H9 (cell line): ENCODE results near the gene SLX4IP. TPM values are rescaled to one million over a fixed set of nuclear protein-coding genes. Genes with fewer than 3 reads are reported as not detected.

ENCODE experiments used
- DNase-seq: peaks from one replicate; pipeline ENCODE4 v3.0.0-alpha.2; 2017
- H2AFZ ChIP-seq: one replicate; pipeline ENCODE4 v1.6.1; 2013; ENCODE audit warnings: mild to moderate bottlenecking, low read length, control low read depth, moderate library complexity
- H2AK5ac ChIP-seq: 2 replicates; pipeline ENCODE4 v1.6.1; 2013; ENCODE audit warnings: low read length, control low read depth, mixed read lengths; ENCODE audit not compliant: insufficient read length
- H2BK120ac ChIP-seq: one replicate; pipeline ENCODE4 v1.6.1; 2013; ENCODE audit warnings: low read depth, mild to moderate bottlenecking, low read length, control low read depth, inconsistent platforms; ENCODE audit not compliant: poor library complexity, severe bottlenecking
- H2BK12ac ChIP-seq: 2 replicates; pipeline ENCODE4 v1.6.1; 2013; ENCODE audit warnings: low read length, control low read depth, mixed read lengths, low read depth; ENCODE audit not compliant: insufficient read length
- H2BK15ac ChIP-seq: 2 replicates; pipeline ENCODE4 v1.6.1; 2013; ENCODE audit warnings: low read depth, low read length, control low read depth
- H2BK20ac ChIP-seq: one replicate; pipeline ENCODE4 v1.6.1; 2013; ENCODE audit warnings: low read depth, mild to moderate bottlenecking, low read length, control low read depth, inconsistent platforms; ENCODE audit not compliant: poor library complexity, severe bottlenecking
- H2BK5ac ChIP-seq: 2 replicates; pipeline ENCODE4 v1.6.1; 2013; ENCODE audit warnings: low read length, control low read depth, mixed read lengths; ENCODE audit not compliant: insufficient read length
- H3K14ac ChIP-seq: 2 replicates; pipeline ENCODE4 v1.6.1; 2013; ENCODE audit warnings: low read length, control low read depth; ENCODE audit not compliant: insufficient read depth
- H3K18ac ChIP-seq: 2 replicates; pipeline ENCODE4 v1.6.1; 2013; ENCODE audit warnings: low read depth, mild to moderate bottlenecking, mixed read lengths, low read length, control low read depth; ENCODE audit not compliant: insufficient read length
- H3K23ac ChIP-seq: 2 replicates; pipeline ENCODE4 v1.6.1; 2013; ENCODE audit warnings: low read length, control low read depth, mixed read lengths, low read depth; ENCODE audit not compliant: insufficient read length
- H3K23me2 ChIP-seq: 2 replicates; pipeline ENCODE4 v1.6.1; 2013; ENCODE audit warnings: low read depth, mild to moderate bottlenecking, mixed read lengths, low read length, control low read depth; ENCODE audit not compliant: insufficient read length, poor library complexity, severe bottlenecking
- H3K27ac ChIP-seq: 2 replicates; pipeline ENCODE4 v1.5.1; 2013; ENCODE audit warnings: low read length, control low read depth, mixed read lengths, low read depth; ENCODE audit not compliant: insufficient read length
- H3K27me3 ChIP-seq: 2 replicates; pipeline ENCODE4 v1.6.1; 2013; ENCODE audit warnings: low read length, control low read depth, inconsistent platforms; ENCODE audit not compliant: insufficient read depth
- H3K4ac ChIP-seq: 2 replicates; pipeline ENCODE4 v1.6.1; 2013; ENCODE audit warnings: low read depth, mild to moderate bottlenecking, control low read depth, inconsistent platforms, low read length, moderate library complexity
- H3K4me1 ChIP-seq: 2 replicates; pipeline ENCODE4 v1.6.1; 2013; ENCODE audit warnings: low read length, control low read depth, inconsistent platforms; ENCODE audit not compliant: insufficient read depth
- H3K4me2 ChIP-seq: 2 replicates; pipeline ENCODE4 v1.6.1; 2013; ENCODE audit warnings: low read length, control low read depth, mixed read lengths; ENCODE audit not compliant: insufficient read length, insufficient read depth
- H3K56ac ChIP-seq: 2 replicates; pipeline ENCODE4 v1.6.1; 2013; ENCODE audit warnings: low read depth, mild to moderate bottlenecking, mixed read lengths, low read length, control low read depth; ENCODE audit not compliant: insufficient read length
- H3K79me1 ChIP-seq: 2 replicates; pipeline ENCODE4 v1.6.1; 2013; ENCODE audit warnings: low read depth, mild to moderate bottlenecking, moderate library complexity, low read length, control low read depth, inconsistent platforms; ENCODE audit not compliant: insufficient read depth, poor library complexity, severe bottlenecking
- H3K79me2 ChIP-seq: 2 replicates; pipeline ENCODE4 v1.6.1; 2013; ENCODE audit warnings: low read length, control low read depth, inconsistent platforms; ENCODE audit not compliant: insufficient read depth
- H3K9ac ChIP-seq: 2 replicates; pipeline ENCODE4 v1.6.1; 2013; ENCODE audit warnings: low read length, control low read depth, mixed read lengths; ENCODE audit not compliant: insufficient read length; ENCODE audit errors: extremely low read depth
- H3K9me3 ChIP-seq: one replicate; pipeline ENCODE4 v1.6.1; 2013; ENCODE audit warnings: low read depth, low read length, inconsistent platforms; ENCODE audit not compliant: control insufficient read depth
- H3T11ph ChIP-seq: one replicate; pipeline ENCODE4 v1.6.1; 2013; ENCODE audit warnings: mild to moderate bottlenecking, low read length, control low read depth, inconsistent platforms
- H4K20me1 ChIP-seq: one replicate; pipeline ENCODE4 v1.6.1; 2013; ENCODE audit not compliant: control insufficient read depth, insufficient read length, insufficient read depth
- H4K5ac ChIP-seq: 2 replicates; pipeline ENCODE4 v1.6.1; 2013; ENCODE audit warnings: low read depth, mild to moderate bottlenecking, mixed read lengths, low read length, control low read depth; ENCODE audit not compliant: insufficient read length
- H4K8ac ChIP-seq: replicated peaks from 2 replicates; pipeline ENCODE4 v1.6.1; 2013; ENCODE audit warnings: low read length, control low read depth, mixed read lengths, low read depth; ENCODE audit not compliant: insufficient read length
- H4K91ac ChIP-seq: 2 replicates; pipeline ENCODE4 v1.6.1; 2013; ENCODE audit warnings: low read depth, mild to moderate bottlenecking, moderate library complexity, mixed read lengths, low read length, control low read depth; ENCODE audit not compliant: insufficient read length
- H3K27ac Mint-ChIP-seq, 3 experiments: 2 replicates in 2 of 3; 3 replicates in 1 of 3; pipeline ENCODE4 v1.8.0; 2020 to 2021; ENCODE audit warnings: mixed read lengths in 3 of 3, mild to moderate bottlenecking in 1 of 3, moderate library complexity in 1 of 3
- H3K27me3 Mint-ChIP-seq: 2 replicates; pipeline ENCODE4 v1.8.0; 2021; ENCODE audit warnings: low read depth, mild to moderate bottlenecking, moderate library complexity, mixed read lengths
- H3K36me3 Mint-ChIP-seq, 3 experiments: 2 replicates in 2 of 3; 3 replicates in 1 of 3; pipeline ENCODE4 v1.8.0; 2020 to 2021; ENCODE audit warnings: low read depth in 3 of 3, mixed read lengths in 3 of 3; ENCODE audit not compliant: insufficient read depth in 1 of 3
- H3K4me1 Mint-ChIP-seq, 2 experiments: 2 replicates each; pipeline ENCODE4 v1.8.0; 2020; ENCODE audit warnings: mixed read lengths in 2 of 2
- H3K4me3 Mint-ChIP-seq, 2 experiments: 2 replicates in 1 of 2; 3 replicates in 1 of 2; pipeline ENCODE4 v1.8.0; 2020 to 2021; ENCODE audit warnings: mild to moderate bottlenecking in 2 of 2, mixed read lengths in 2 of 2, moderate library complexity in 1 of 2
- H3K9me3 Mint-ChIP-seq, 2 experiments: 2 replicates in 1 of 2; 3 replicates in 1 of 2; pipeline ENCODE4 v1.8.0; 2020; ENCODE audit warnings: mild to moderate bottlenecking in 2 of 2, mixed read lengths in 2 of 2, moderate library complexity in 1 of 2
- WGBS: extraction: QIAGEN DNeasy Blood & Tissue Kit; methylation state at CpG from one replicate; pipeline ENCODE4 v1.1.7; 2013; ENCODE audit warnings: missing lambda C conversion rate, low lambda C conversion rate, mixed read lengths; ENCODE audit not compliant: insufficient read length; ENCODE audit errors: extremely low coverage; 5-methylcytosine and 5-hydroxymethylcytosine counted together
- total RNA-seq: library from RNA; stranded (reverse); gene quantifications from 2 replicates; pipeline ENCODE4 v1.2.1, GENCODE V29; 2021
- TF ChIP-seq, protein P1 (sequence below): fragments of 200-600 bp; sonication (generic); conservative IDR thresholded peaks from 3 replicates; pipeline ENCODE4 v1.8.0; 2021; ENCODE audit warnings: antibody characterized with exemption, mild to moderate bottlenecking

Gene SLX4IP
- total RNA-seq, 1 experiment from 2014 or later = 7.9 TPM

DNA sequence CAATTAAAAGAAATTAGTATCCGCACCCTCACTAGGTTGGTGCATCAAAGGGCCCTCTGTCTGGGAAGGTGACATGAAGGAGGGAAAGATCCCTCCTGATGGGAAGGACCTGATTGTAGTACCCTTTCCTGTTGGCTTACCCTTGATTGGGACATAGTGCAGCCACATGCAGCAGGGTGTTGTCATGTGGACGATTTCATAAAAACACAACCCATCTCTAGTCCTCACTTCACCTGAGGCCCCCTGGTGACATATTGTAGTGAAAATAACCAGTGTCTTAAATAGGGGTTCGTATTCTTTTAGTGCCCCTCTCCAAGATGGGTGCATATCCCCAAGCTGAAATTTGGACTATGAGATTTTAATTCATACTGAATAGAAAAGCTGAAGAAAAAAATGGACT is 97.3 kb downstream of the SLX4IP start:
- H4K91ac ChIP-seq = no peak overlapping the region
- H3K4me1 Mint-ChIP-seq = peaks cover 3 to 12% of the 10 kb centered on the region in 2 experiments
- H3K79me1 ChIP-seq = no peaks in the 10 kb centered on the region
- H3K18ac ChIP-seq = no peak overlapping the region
- no peak overlapping the region for H3K4me3 Mint-ChIP-seq
- no peak overlapping the region for H3K14ac ChIP-seq
- H3K27ac ChIP-seq = no peak overlapping the region
- no peak overlapping the region for H3K4me2 ChIP-seq
- H2AK5ac ChIP-seq = no peak overlapping the region
- no peaks in the 10 kb centered on the region for H3K23me2 ChIP-seq
- H3K27me3 Mint-ChIP-seq = no peaks in the 10 kb centered on the region
- H2BK5ac ChIP-seq = no peak overlapping the region
- H4K8ac ChIP-seq = no peak overlapping the region
- no peaks in the 10 kb centered on the region for H3K4me1 ChIP-seq
- no peaks in the 10 kb centered on the region for H3K79me2 ChIP-seq
- H3K4ac ChIP-seq = no peak overlapping the region
- no peaks in the 10 kb centered on the region for H3K9me3 ChIP-seq
- no peak overlapping the region for H3T11ph ChIP-seq
- H2BK12ac ChIP-seq = no peak overlapping the region
- H3K56ac ChIP-seq = no peak overlapping the region
- H3K27ac Mint-ChIP-seq = no peak overlapping the region
- H2AFZ ChIP-seq = no peak overlapping the region
- no peaks in the 10 kb centered on the region for H3K9me3 Mint-ChIP-seq
- no peak overlapping the region for H3K9ac ChIP-seq
- H2BK20ac ChIP-seq = no peak overlapping the region
- no peak for DNase-seq
- no peak overlapping the region for H4K5ac ChIP-seq
- no peak overlapping the region for H2BK15ac ChIP-seq
- no peaks in the 10 kb centered on the region for H4K20me1 ChIP-seq
- no CpG with 5 or more reads among the region's 3 CpGs for WGBS
- no peak overlapping the region for H3K23ac ChIP-seq
- TF ChIP-seq, protein P1, sequence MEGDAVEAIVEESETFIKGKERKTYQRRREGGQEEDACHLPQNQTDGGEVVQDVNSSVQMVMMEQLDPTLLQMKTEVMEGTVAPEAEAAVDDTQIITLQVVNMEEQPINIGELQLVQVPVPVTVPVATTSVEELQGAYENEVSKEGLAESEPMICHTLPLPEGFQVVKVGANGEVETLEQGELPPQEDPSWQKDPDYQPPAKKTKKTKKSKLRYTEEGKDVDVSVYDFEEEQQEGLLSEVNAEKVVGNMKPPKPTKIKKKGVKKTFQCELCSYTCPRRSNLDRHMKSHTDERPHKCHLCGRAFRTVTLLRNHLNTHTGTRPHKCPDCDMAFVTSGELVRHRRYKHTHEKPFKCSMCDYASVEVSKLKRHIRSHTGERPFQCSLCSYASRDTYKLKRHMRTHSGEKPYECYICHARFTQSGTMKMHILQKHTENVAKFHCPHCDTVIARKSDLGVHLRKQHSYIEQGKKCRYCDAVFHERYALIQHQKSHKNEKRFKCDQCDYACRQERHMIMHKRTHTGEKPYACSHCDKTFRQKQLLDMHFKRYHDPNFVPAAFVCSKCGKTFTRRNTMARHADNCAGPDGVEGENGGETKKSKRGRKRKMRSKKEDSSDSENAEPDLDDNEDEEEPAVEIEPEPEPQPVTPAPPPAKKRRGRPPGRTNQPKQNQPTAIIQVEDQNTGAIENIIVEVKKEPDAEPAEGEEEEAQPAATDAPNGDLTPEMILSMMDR = no peak
- H3K36me3 Mint-ChIP-seq = peaks cover 0 to 2% (median 0%) of the 10 kb centered on the region in 3 experiments; a peak in 2 of 7 replicates
- no peak overlapping the region for H2BK120ac ChIP-seq
- no peaks in the 10 kb centered on the region for H3K27me3 ChIP-seq
